ENCODE measurements around the gene KRTAP4-2. TPM values are rescaled to one million over a fixed set of nuclear protein-coding genes. Genes with fewer than 3 reads are reported as not detected.
"Not testable (repeated sequence)": the region's sequence is repeated elsewhere in the genome, so short reads cannot be mapped to it uniquely, and the experiment has no call there.

The KRTAP4-2 gene
- not detected for total RNA-seq

DNA sequence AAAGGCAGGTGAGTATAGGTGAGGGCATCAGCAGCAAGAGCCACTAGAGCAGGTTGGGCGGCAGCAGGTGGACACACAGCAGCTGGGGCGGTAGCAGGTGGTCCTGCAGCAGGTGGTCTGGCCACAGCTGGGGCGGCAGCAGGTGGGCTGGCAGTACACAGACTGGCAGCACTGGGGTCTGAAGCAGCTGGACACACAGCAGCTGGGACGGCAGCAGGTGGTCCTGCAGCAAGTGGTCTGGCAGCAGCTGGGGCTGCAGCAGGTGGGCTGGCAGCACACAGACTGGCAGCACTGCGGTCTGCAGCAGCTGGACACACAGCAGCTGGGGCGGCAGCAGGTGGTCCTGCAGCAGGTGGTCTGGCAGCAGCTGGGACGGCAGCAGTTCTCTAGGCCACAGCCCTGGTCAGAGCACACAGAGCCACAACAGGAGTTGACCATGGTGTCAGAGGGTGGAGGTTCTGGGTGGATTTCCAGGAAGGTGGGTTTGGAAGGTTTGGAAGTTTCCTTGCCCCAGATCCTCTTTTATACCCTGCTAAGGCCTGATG, at the start of gene KRTAP4-2:
Gene KRTAP4-2 (minus strand): TSS at position 495 of the 545 bp plus-strand sequence. CDS start 57 bp downstream, at position 438.
- Histone ChIP-seq H3K4me3 (no peak within 1 kb of the TSS), H3K27me3 (no peaks in the 10 kb centered on the region), H3K4me1 (peaks cover 4% of the 10 kb centered on the region), H3K27ac (peak within 1 kb of the TSS; percentile 44), H3K9me3 (no peaks in the 10 kb centered on the region), H3K36me3 (no peaks in the 10 kb centered on the region)
- intact Hi-C loops (cut with DNase I): no loop called here
- TF ChIP-seq, protein P1, sequence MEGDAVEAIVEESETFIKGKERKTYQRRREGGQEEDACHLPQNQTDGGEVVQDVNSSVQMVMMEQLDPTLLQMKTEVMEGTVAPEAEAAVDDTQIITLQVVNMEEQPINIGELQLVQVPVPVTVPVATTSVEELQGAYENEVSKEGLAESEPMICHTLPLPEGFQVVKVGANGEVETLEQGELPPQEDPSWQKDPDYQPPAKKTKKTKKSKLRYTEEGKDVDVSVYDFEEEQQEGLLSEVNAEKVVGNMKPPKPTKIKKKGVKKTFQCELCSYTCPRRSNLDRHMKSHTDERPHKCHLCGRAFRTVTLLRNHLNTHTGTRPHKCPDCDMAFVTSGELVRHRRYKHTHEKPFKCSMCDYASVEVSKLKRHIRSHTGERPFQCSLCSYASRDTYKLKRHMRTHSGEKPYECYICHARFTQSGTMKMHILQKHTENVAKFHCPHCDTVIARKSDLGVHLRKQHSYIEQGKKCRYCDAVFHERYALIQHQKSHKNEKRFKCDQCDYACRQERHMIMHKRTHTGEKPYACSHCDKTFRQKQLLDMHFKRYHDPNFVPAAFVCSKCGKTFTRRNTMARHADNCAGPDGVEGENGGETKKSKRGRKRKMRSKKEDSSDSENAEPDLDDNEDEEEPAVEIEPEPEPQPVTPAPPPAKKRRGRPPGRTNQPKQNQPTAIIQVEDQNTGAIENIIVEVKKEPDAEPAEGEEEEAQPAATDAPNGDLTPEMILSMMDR (IDR thresholded peaks at IDR 0.05): no peak
- TF ChIP-seq POLR2AphosphoS5 (IDR thresholded peaks at IDR 0.05; ENCODE audit: insufficient read depth in 1 of 2, low read depth in 1 of 2) (no peak), POLR2A (IDR thresholded peaks at IDR 0.05) (no peak)
- DNase-seq (ENCODE audit: extremely low spot score in 2 of 2): no peak

DNA sequence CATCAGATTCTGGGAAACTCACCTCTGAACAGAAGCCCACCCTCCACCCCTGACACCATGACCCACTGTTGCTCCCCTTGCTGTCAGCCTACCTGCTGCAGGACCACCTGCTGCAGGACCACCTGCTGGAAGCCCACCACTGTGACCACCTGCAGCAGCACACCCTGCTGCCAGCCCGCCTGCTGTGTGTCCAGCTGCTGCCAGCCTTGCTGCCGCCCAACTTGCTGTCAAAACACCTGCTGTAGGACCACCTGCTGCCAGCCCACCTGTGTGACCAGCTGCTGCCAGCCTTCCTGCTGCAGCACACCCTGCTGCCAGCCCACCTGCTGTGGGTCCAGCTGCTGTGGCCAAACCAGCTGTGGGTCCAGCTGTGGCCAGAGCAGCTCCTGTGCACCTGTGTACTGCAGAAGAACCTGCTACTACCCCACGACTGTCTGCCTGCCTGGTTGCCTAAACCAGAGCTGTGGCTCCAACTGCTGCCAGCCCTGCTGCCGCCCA, 48.6 kb upstream of the KRTAP4-2 start, which contains the start of gene KRTAP9-2:
Gene KRTAP9-2 (plus strand): TSS at position 51 of the 498 bp plus-strand sequence. CDS start 7 bp downstream, at position 58.
- H3K27ac ChIP-seq; H3K4me3 ChIP-seq; H3K4me1 ChIP-seq; H3K36me3 ChIP-seq; DNase-seq (ENCODE audit: extremely low spot score in 2 of 2); H3K27me3 ChIP-seq; H3K9me3 ChIP-seq; intact Hi-C loops (cut with DNase I): not testable (repeated sequence)

DNA sequence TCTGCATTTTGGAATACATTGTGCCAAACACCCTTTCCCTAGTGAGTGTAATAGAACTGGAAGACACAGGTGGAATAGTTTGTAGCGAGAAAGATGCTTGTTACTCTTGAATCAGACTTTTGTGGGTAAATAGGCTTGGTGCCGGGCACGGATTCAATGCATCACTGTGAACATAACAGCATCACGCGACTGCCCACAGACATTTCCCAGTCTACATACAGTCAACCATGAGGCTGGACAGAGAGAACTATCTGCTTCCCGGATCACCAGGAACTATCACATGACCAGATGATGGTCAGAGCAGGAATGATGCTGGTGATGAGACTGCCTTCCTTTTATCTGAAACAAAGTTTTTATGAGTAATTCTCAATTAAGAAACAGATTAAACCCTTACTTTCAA, 48.0 kb upstream of the KRTAP4-2 start:
- no peak overlapping the region for H3K4me3 ChIP-seq
- TF ChIP-seq, protein P1 (IDR thresholded peaks at IDR 0.05): no peak
- TF ChIP-seq POLR2AphosphoS5 (IDR thresholded peaks at IDR 0.05; ENCODE audit: insufficient read depth in 1 of 2, low read depth in 1 of 2): no peak
- no peak for TF ChIP-seq POLR2A (IDR thresholded peaks at IDR 0.05)
- no peak for DNase-seq (ENCODE audit: extremely low spot score in 2 of 2)
- intact Hi-C loops (cut with DNase I): no loop called here
- no peaks in the 10 kb centered on the region for H3K4me1 ChIP-seq
- H3K9me3 ChIP-seq: no peaks in the 10 kb centered on the region
- no peaks in the 10 kb centered on the region for H3K36me3 ChIP-seq
- no peak overlapping the region for H3K27ac ChIP-seq
- H3K27me3 ChIP-seq: no peaks in the 10 kb centered on the region

DNA sequence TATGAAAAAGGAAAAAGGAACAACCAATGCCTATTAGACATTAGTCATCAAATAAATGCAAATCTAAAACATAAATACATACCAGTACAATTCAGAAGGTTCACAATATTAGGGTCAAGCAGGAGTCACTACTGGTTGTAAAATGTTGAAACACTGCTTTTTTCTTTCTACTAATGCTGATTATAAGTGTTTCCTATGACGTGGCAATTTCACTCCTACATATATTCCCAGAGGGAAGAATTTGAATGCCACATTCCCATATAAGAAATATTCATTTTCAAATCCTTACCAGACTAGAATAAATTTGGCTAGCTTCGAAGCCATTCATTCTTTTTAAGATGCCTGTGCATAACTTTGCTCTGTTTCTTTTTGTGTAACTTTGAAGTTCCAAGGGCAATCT, 45.8 kb upstream of the KRTAP4-2 start:
- Histone ChIP-seq H3K4me3 (no peak overlapping the region), H3K4me1 (no peaks in the 10 kb centered on the region), H3K27me3 (no peaks in the 10 kb centered on the region), H3K27ac (no peak overlapping the region), H3K9me3 (no peaks in the 10 kb centered on the region), H3K36me3 (no peaks in the 10 kb centered on the region)
- no peak for DNase-seq (ENCODE audit: extremely low spot score in 2 of 2)
- intact Hi-C loops (cut with DNase I): no loop called here
- TF ChIP-seq POLR2AphosphoS5 (IDR thresholded peaks at IDR 0.05; ENCODE audit: insufficient read depth in 1 of 2, low read depth in 1 of 2) (no peak), POLR2A (IDR thresholded peaks at IDR 0.05) (no peak)
- TF ChIP-seq, protein P1 (IDR thresholded peaks at IDR 0.05): no peak

DNA sequence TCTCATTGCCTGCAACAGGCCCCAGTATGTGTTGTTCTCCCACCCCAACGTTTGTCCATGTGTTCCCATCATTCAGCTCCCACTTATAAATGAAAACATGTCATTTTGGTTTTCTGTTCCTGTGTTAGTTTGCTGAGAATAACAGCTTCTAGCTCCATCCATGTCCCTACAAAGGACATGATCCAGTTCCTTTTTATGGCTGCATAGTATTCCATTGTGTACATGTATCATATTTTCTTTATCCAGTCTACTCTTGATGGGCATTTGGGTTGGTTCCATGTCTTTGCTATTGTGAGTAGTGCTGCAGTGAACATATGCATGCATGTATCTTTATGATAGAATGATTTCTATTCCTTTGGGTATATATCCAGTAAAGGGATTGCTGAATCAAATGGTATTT, 37.7 kb upstream of the KRTAP4-2 start:
- H3K9me3 ChIP-seq: no peaks in the 10 kb centered on the region
- H3K27ac ChIP-seq: no peak overlapping the region
- H3K4me1 ChIP-seq: peaks cover 6% of the 10 kb centered on the region
- intact Hi-C loops (cut with DNase I): no loop called here
- no peak overlapping the region for H3K4me3 ChIP-seq
- DNase-seq (ENCODE audit: extremely low spot score in 2 of 2): no peak
- TF ChIP-seq POLR2AphosphoS5 (IDR thresholded peaks at IDR 0.05; ENCODE audit: insufficient read depth in 1 of 2, low read depth in 1 of 2): no peak
- TF ChIP-seq, protein P1 (IDR thresholded peaks at IDR 0.05): no peak
- TF ChIP-seq POLR2A (IDR thresholded peaks at IDR 0.05): no peak
- H3K36me3 ChIP-seq: no peaks in the 10 kb centered on the region
- no peaks in the 10 kb centered on the region for H3K27me3 ChIP-seq
